Measurements from ENCODE around the gene NAPA. TPM values are rescaled to one million over a fixed set of nuclear protein-coding genes. Genes with fewer than 3 reads are reported as not detected.

Gene NAPA
- total RNA-seq, 1 experiment from 2014 or later = 80.4 TPM

- H3K27ac ChIP-seq = no peak overlapping the region
- POLR2A ChIA-PET (ENCODE audit: unreplicated experiment) = no interaction called here
- CTCF ChIA-PET = no interaction called here
- no peak overlapping the region for H3K4me2 ChIP-seq
- H2AFZ ChIP-seq = no peak overlapping the region
- no peaks in the 10 kb centered on the region for H3K4me1 ChIP-seq (replicated peaks; ENCODE audit: insufficient read depth)
- no peak overlapping the region for H3K4me3 ChIP-seq
- no peaks in the 10 kb centered on the region for H3K36me3 ChIP-seq (ENCODE audit: low read depth)
- peaks cover 12% of the 10 kb centered on the region; the same call in 1 of the 2 replicates for H3F3A ChIP-seq (ENCODE audit: insufficient read depth, low read depth)
- BruUV-seq (replicated peaks) = no TSS peak
- H3K79me2 ChIP-seq (ENCODE audit: low read depth) = no peaks in the 10 kb centered on the region
- H3K9me2 ChIP-seq (ENCODE audit: insufficient read depth) = no peaks in the 10 kb centered on the region
- intact Hi-C loops (cut with micrococcal nuclease; ENCODE audit: unreplicated experiment) = no loop called here
- no peaks in the 10 kb centered on the region for H3K9me3 ChIP-seq (ENCODE audit: insufficient read depth, low read depth)
- H4K20me1 ChIP-seq (ENCODE audit: insufficient read depth) = no peaks in the 10 kb centered on the region
- TF ChIP-seq CTCF (conservative IDR thresholded peaks at IDR 0.05) = no peak
- TF ChIP-seq EZH2 (IDR thresholded peaks at IDR 0.05; ENCODE audit: low read depth) = no peak
- no peak for DNase-seq
- no peaks in the 10 kb centered on the region for H3K27me3 ChIP-seq (ENCODE audit: insufficient read depth, low read depth)
These were observed 22.6 kb upstream of the NAPA start for GRCh38 chr19:47537493-47537892.

- BruUV-seq (replicated peaks) = no TSS peak
- POLR2A ChIA-PET (ENCODE audit: unreplicated experiment) = no interaction called here
These were observed 19.8 kb upstream of the NAPA start for GRCh38 chr19:47534628-47535027.

GRCh38 chr19:47531640-47532387 is 17.0 kb upstream of the NAPA start:
- CTCF ChIA-PET = interaction anchor here (0.7 kb wide), 1 partner anchor 12 kb away, joined by 18 read pairs; no protein-coding TSS in a partner anchor
- Histone ChIP-seq H3K79me2 (ENCODE audit: low read depth) (no peaks in the 10 kb centered on the region), H3K27me3 (ENCODE audit: insufficient read depth, low read depth) (no peaks in the 10 kb centered on the region), H3K4me3 (no peak overlapping the region), H3F3A (ENCODE audit: insufficient read depth, low read depth) (0 out of 2 replicates have a peak, but pooled peaks cover 7% of the 10 kb centered on the region), H3K27ac (no peak overlapping the region), H3K9me2 (ENCODE audit: insufficient read depth) (no peaks in the 10 kb centered on the region), H3K9me3 (ENCODE audit: insufficient read depth, low read depth) (no peaks in the 10 kb centered on the region), H2AFZ (no peak overlapping the region), H3K4me2 (no peak overlapping the region), H3K36me3 (ENCODE audit: low read depth) (no peaks in the 10 kb centered on the region), H4K20me1 (ENCODE audit: insufficient read depth) (no peaks in the 10 kb centered on the region), H3K4me1 (replicated peaks; ENCODE audit: insufficient read depth) (no peaks in the 10 kb centered on the region)
- DNase-seq = no peak
- intact Hi-C loops (cut with micrococcal nuclease; ENCODE audit: unreplicated experiment) = no loop called here
- POLR2A ChIA-PET (ENCODE audit: unreplicated experiment) = no interaction called here
- TF ChIP-seq CTCF (conservative IDR thresholded peaks at IDR 0.05) = no peak
- TF ChIP-seq EZH2 (IDR thresholded peaks at IDR 0.05; ENCODE audit: low read depth) = no peak
- BruUV-seq (replicated peaks) = no TSS peak

More at GRCh38 chr19:47534628-47535027, 19.8 kb upstream of the NAPA start:
- H4K20me1 ChIP-seq (ENCODE audit: insufficient read depth) = no peaks in the 10 kb centered on the region
- 0 out of 2 replicates have a peak, but pooled peaks cover 4% of the 10 kb centered on the region for H3F3A ChIP-seq (ENCODE audit: insufficient read depth, low read depth)
- H3K4me2 ChIP-seq = no peak overlapping the region
- no peak overlapping the region for H2AFZ ChIP-seq
- H3K27ac ChIP-seq = no peak overlapping the region
- intact Hi-C loops (cut with micrococcal nuclease; ENCODE audit: unreplicated experiment) = no loop called here
- H3K9me3 ChIP-seq (ENCODE audit: insufficient read depth, low read depth) = no peaks in the 10 kb centered on the region
- CTCF ChIA-PET = interaction anchor here (0.7 kb wide), 1 partner anchor 406 kb away, joined by 5 read pairs; no protein-coding TSS in a partner anchor
- no peak overlapping the region for H3K4me3 ChIP-seq
- DNase-seq = no peak
- TF ChIP-seq CTCF (conservative IDR thresholded peaks at IDR 0.05) = no peak
- TF ChIP-seq EZH2 (IDR thresholded peaks at IDR 0.05; ENCODE audit: low read depth) = no peak
- no peaks in the 10 kb centered on the region for H3K9me2 ChIP-seq (ENCODE audit: insufficient read depth)
- H3K36me3 ChIP-seq (ENCODE audit: low read depth) = no peaks in the 10 kb centered on the region
- H3K79me2 ChIP-seq (ENCODE audit: low read depth) = no peaks in the 10 kb centered on the region
- H3K4me1 ChIP-seq (replicated peaks; ENCODE audit: insufficient read depth) = no peaks in the 10 kb centered on the region
- H3K27me3 ChIP-seq (ENCODE audit: insufficient read depth, low read depth) = no peaks in the 10 kb centered on the region

Data from PC-9 (cell line).